Thyroid gland (tissue), 4 donors: Measurements from ENCODE around the gene CTRB2. TPM values are rescaled to one million over a fixed set of nuclear protein-coding genes. Genes with fewer than 3 reads are reported as not detected.
A peak's percentile ranks its signal among the peaks of the same experiment; 100 is the strongest.
"Not testable (repeated sequence)": the region's sequence is repeated elsewhere in the genome, so short reads cannot be mapped to it uniquely, and the experiment has no call there.

Source experiments
- DNase-seq, 2 donors: peaks; one replicate each; pipeline ENCODE4 v3.0.0-alpha.2; 2019
- H3K27ac ChIP-seq, 3 donors: fragments of 200-600 bp; sonication (generic); 1 replicate in 2 of 3; 2 replicates in 1 of 3; pipeline ENCODE4 v1.5.1; 2016 to 2019; ENCODE audit warnings: mild to moderate bottlenecking in 1 of 3, moderate library complexity in 1 of 3
- H3K27me3 ChIP-seq: fragments of 200-600 bp; sonication (generic); one replicate; pipeline ENCODE4 v1.5.1; 2019
- H3K36me3 ChIP-seq, 2 donors: fragments of 200-600 bp; sonication (generic); one replicate each; pipeline ENCODE4 v1.5.1; 2016 to 2019
- H3K4me1 ChIP-seq, 2 donors: fragments of 200-600 bp; sonication (generic); one replicate each; pipeline ENCODE4 v1.5.1; 2017 to 2019
- H3K4me3 ChIP-seq, 3 donors: fragments of 200-600 bp; sonication (generic); replicated peaks in 1 of 3; 1 replicate in 2 of 3; 2 replicates in 1 of 3; pipeline ENCODE4 v1.5.1; 2016; ENCODE audit warnings: mild to moderate bottlenecking in 1 of 3
- H3K9me3 ChIP-seq: fragments of 200-600 bp; sonication (generic); one replicate; pipeline ENCODE4 v1.5.1; 2017
- CTCF ChIP-seq, 6 experiments: fragments of 200-600 bp in 3 of 6; fragments of 450-650 bp in 3 of 6; sonication (generic) in 3 of 6; IDR thresholded peaks; one replicate each; pipeline ENCODE4 v1.5.1; 2016 to 2019; ENCODE audit warnings: antibody characterized with exemption in 6 of 6, mild to moderate bottlenecking in 2 of 6, inconsistent platforms in 1 of 6, moderate library complexity in 1 of 6
- POLR2A ChIP-seq, 2 donors: fragments of 450-650 bp; IDR thresholded peaks; one replicate each; pipeline ENCODE4 v1.6.1; 2017; ENCODE audit warnings: antibody characterized with exemption in 2 of 2, mild to moderate bottlenecking in 2 of 2, moderate library complexity in 1 of 2
- WGBS, 2 donors: methylation state at CpG; one replicate each; pipeline ENCODE4 v1.1.5; 2017; 5-methylcytosine and 5-hydroxymethylcytosine counted together
- intact Hi-C: fragments of 100-400 bp; cut with DNase I; formaldehyde crosslinking; loops from one replicate; pipeline ENCODE4 v1.15.1; 2023
- total RNA-seq, 4 donors: library from RNA; depleted of rRNA; stranded (reverse); fragments of >200 nt; gene quantifications; one replicate each; pipeline ENCODE4 v1.2.3, GENCODE V29; 2016

CTRB2 gene
- total RNA-seq, 4 donors from 2014 or later = not detected

DNA sequence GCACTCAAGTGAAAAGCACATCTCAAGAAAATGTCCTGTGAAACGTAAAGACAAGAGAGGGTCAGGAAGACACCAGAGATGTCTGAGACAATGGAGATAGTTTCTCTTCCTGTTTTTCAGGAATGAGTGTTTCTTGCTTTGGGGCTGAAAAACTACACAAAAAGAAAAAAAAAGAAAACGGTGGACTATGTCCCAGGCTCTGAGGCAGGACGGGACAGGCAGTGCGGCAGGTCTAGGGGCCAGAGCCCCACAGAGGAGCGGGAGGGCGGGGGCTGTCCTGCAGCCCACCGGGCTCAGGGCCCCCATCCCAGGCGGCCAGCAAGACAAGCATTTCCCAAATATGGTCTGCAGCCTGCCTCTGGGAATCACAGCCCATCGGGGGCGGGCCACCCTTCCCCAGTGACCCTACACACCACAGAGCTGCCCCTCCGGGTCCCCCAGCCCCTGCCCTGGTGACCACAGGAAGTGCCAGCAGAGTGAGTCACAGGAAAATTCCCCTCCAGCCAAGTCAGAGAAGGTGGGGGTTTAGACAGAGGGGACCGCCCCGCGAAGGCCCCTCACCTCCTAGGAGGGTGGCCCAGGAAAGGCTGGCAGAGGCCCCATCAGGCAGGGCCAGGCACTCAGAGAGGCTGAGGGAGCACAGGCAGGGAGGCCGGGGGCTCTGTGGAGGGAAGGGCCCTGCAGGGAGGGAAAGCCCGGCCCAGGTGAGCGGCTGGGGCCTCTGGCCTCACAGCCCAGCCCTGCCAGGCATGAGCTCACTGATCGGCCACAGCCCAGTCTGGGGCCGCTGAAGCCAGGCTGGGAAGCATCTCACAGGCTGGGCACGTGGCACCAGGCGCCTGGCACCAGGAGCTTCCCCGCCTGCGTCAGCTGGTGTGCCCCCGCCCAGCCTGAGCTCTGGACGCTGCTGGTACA lies 38.1 kb upstream of the CTRB2 start:
- H3K36me3 ChIP-seq = peaks cover 10 to 12% of the 10 kb centered on the region in 2 donors
- H3K27ac ChIP-seq = peak overlapping the region; percentile 85 to 93 (median 91)
- H3K27me3 ChIP-seq = no peaks in the 10 kb centered on the region
- no peaks in the 10 kb centered on the region for H3K9me3 ChIP-seq
- H3K4me1 ChIP-seq = peaks cover 51 to 77% of the 10 kb centered on the region in 2 donors
- TF ChIP-seq CTCF (IDR thresholded peaks at IDR 0.05) = no peak
- TF ChIP-seq POLR2A (IDR thresholded peaks at IDR 0.05) = peak in 1 of 2 donors; percentile 56
- 34 to 44% methylated on average over 11 to 16 of the region's 25 CpGs for WGBS, 2 donors
- no peak overlapping the region for H3K4me3 ChIP-seq
- intact Hi-C loops = no loop called here
- peak; percentile 88 to 96 for DNase-seq

- TF ChIP-seq CTCF (IDR thresholded peaks at IDR 0.05) (no peak), POLR2A (IDR thresholded peaks at IDR 0.05) (no peak)
- peaks cover 50 to 77% of the 10 kb centered on the region in 2 donors for H3K4me1 ChIP-seq
- 63 to 78% methylated on average over 6 to 7 of the region's 7 CpGs for WGBS, 2 donors
- H3K27me3 ChIP-seq = no peaks in the 10 kb centered on the region
- DNase-seq = peak; percentile 45 to 51
- H3K27ac ChIP-seq = peak overlapping the region; percentile 85 to 93 (median 91)
- H3K36me3 ChIP-seq = peaks cover 10 to 12% of the 10 kb centered on the region in 2 donors
- no peak overlapping the region for H3K4me3 ChIP-seq
- intact Hi-C loops = no loop called here
- no peaks in the 10 kb centered on the region for H3K9me3 ChIP-seq
These were observed 37.4 kb upstream of the CTRB2 start for GRCh38 chr16:75244225-75244809.

DNA sequence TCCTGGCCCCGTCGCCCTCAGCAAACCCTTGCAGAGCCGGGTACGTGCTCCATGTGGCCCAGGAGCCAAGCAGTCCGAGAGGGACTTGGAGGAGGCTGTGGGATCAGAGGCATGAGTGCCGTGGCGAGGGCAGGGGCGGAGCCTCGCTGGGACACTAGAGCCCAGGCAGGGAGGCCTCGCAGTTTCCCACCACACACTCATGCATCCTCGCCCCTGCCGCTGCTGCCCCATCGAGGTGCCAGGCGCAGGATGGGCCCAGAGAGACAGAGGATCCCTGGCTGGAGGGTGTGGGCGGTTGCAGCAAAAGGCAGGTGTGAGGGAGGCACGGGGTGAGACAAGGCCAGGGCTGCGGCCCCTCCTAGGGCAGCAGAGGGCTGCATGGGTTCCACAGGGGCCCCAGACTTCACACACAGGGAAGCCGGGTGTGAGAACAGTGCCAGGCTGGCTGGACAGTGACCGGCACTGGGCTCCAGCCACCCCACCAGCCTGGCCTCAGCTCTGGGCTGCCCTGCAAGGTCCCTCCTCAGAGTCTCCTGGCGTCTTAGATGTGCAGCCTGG lies 36.8 kb upstream of the CTRB2 start:
- WGBS, 2 donors = 80 to 81% methylated on average over 16 to 18 of the region's 20 CpGs
- Histone ChIP-seq H3K4me3 (no peak overlapping the region), H3K4me1 (peaks cover 50 to 77% of the 10 kb centered on the region in 2 donors), H3K27me3 (no peaks in the 10 kb centered on the region), H3K9me3 (no peaks in the 10 kb centered on the region), H3K27ac (peak overlapping the region in 2 of 3 donors; percentile 85 to 91), H3K36me3 (peaks cover 10 to 12% of the 10 kb centered on the region in 2 donors)
- TF ChIP-seq POLR2A (IDR thresholded peaks at IDR 0.05) (no peak), CTCF (IDR thresholded peaks at IDR 0.05) (no peak)
- intact Hi-C loops = no loop called here
- no peak for DNase-seq

DNA sequence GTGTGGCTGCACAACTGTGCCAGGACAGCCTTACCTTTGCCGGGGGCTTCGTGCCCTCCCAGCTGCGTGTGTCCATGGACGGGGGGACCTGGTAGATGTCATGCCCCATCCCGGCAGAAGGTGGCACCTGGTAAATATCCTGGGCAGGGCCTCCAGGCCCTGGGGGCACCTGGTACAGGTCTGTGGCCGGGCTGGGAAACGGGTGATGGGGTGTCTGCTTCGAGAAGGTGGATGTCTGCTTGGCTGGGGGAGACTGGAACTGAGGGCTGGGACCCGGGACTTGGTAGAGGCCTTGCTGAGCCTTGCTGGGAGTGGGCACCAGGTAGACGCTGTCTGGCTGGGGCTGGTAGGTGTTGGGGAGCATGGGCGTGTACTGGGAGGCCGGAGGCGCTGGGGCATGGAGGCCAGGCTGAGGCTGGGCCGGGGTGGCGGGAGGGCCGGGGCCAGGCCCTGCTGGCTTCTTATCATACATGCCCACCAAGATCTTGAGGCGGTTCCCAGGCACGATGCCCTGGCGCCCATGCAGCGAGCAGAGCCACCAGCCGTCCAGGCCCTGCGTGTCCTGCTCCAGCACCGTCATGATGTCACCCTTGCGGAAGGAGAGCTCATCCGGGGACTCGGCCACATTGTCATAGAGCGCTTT lies 35.6 kb upstream of the CTRB2 start:
- H3K27ac ChIP-seq, H3K4me3 ChIP-seq, H3K27me3 ChIP-seq, DNase-seq, intact Hi-C loops, H3K9me3 ChIP-seq: not testable (repeated sequence)
- 89 to 96% methylated on average over 21 to 26 of the region's 27 CpGs for WGBS, 2 donors
- Histone ChIP-seq H3K36me3 (peaks cover 10 to 12% of the 10 kb centered on the region in 2 donors), H3K4me1 (peaks cover 55 to 77% of the 10 kb centered on the region in 2 donors)

DNA sequence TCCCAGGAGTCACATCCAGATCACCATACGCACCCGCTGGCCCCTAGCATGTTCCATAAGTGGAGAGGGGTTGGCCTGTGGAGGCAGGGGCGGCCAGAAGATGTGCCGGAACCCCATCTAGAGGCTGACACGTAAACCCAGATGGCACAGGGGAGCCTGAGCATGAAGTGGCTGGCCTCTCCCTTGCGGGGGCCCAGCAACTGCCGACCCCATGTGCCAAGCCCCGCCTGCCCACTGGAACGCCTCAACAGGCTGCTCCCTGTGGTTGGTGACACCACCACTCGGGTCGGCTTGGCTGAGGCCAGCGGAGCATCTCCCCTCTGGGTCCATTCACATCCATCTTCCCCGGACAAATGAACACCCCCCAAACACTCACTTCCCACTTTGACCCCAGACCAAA lies 35.0 kb upstream of the CTRB2 start:
- Histone ChIP-seq H3K4me3 (no peak overlapping the region), H3K27me3 (no peaks in the 10 kb centered on the region), H3K27ac (no peak overlapping the region), H3K9me3 (no peaks in the 10 kb centered on the region), H3K36me3 (peaks cover 10 to 12% of the 10 kb centered on the region in 2 donors), H3K4me1 (peaks cover 55 to 72% of the 10 kb centered on the region in 2 donors)
- WGBS, 2 donors = 91 to 93% methylated on average over 7 to 8 of the region's 13 CpGs
- TF ChIP-seq POLR2A (IDR thresholded peaks at IDR 0.05) = no peak
- TF ChIP-seq CTCF (IDR thresholded peaks at IDR 0.05) = no peak
- intact Hi-C loops = no loop called here
- DNase-seq = no peak
